ENCODE measurements around the gene KEAP1.

KEAP1 gene

DNA sequence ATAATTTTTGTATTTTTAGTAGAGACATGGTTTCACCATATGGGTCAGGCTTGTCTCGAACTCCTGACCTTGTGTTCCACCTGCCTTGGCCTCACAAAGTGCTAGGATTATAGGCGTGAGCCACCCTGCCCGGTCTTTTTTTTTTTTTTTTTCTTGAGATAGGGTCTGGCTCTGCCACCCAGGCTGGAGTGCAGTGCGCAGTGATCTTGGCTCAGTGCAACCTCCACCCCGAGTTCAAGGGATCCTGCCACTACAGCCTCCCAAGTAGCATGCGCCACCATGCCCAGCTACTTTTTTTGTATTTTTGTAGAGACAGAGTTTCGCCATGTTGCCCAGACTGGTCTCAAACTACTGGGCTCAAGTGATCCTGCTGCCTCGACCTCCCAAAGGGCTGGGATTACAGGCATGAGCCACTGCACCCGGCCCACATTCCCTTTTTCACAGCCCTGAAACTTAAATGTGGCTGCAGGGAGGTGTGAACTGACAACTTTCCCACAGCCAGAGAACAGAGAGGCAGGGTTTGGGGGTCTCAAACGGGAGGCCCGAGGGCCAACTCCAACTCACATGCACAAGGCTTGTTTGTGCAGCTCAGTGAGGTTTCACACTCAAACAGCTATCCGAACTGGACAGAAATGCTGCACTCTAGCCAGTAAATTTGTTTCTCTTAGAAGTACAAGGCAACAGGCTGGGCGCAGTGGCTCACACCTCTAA lies 18.5 kb upstream of the KEAP1 start:
- no peak for DNase-seq

DNA sequence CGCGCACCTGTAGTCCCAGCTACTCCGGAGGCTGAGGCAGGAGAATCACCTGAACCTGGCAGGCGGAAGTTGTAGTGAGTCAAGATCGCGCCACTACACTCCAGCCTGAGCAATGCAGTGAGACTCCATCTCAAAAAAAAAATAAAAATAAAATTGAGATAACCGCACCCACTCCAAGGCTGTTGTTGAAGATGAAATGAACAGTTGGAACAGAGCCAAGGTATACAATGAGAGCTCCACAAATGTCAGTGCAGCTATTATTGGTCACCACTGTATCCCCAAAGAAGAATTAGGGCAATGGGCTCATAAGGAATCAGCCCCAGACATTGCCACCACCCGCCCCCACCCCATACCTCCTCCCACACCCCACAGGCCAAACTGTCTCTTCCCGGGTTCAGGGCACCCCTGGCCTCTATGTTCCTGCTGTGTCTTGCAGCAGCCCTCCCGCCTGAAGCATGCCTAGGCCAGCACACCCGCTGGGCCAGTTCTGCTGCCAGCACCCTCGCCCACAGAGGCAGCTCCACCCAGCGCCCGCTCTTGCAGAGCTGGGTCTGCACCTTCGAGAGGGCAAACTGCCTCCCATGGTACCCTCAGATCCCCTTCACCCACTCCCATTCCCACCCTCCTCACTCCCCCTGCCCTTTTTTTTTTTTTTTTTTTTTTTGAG lies 17.6 kb upstream of the KEAP1 start:
- no peak for DNase-seq

DNA sequence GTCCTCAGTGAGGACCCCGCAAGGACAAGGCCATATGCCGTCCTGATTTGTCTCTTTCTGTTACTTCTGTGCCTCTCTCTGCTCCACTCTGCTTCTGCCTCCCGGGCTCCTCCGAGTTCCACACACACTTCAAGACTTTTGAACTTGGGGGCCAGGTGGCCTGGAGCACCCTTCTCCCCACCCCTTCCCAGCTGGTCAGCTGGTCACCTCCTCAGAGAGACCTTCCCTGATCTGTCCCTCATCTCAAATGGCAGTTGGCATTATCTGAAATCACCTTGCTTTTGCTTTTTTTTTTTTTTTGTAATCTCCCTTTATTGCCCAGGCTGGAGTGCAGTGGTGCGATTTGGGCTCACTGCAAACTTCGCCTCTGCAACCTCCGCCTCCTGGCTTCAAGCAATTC lies 16.3 kb upstream of the KEAP1 start:
- DNase-seq: no peak

DNA sequence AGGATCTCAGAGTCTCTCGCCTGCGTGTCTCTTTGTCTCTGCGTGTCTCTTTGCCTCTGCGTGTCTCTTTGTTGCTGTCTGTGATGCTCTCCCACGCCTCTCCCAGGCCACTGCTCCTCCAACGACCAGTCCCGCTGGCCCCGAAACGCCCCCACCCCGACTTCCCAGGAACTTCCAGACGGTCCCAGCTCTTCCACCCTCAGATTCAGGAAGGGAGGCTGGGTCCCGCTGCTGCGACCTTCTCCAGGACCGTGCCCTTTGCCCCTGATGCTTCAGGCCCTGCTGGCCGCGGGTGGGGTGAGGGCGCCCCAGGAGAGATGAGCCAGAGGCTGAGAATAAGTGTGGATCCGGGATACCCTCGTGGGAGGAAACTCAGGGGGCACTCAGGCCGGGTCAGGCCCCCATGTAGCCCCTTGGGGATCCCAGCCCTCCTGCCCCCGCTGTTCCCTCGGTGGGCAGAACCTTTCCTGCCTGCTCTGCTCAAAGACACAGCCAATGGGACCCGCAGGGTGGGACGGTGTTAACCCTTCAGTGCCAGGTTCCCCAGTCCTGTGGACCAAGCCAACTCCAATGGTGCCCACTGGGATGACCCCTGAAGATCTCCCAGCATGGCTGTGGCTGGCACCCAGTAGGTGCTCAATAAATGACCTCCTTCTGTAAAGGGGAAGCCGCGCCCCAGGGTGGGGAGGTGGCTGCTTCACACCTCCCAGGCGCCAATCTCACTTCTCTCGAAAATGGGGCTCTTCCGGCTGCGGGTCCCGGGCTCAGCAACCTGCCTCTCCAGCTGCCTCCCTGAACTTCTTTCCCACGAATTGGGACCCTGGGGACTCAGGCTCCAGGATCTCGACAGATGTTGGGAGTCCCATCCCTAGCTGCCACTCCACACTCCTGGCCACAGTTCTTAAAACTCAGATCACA lies 15.5 kb upstream of the KEAP1 start:
- no peak for DNase-seq

DNA sequence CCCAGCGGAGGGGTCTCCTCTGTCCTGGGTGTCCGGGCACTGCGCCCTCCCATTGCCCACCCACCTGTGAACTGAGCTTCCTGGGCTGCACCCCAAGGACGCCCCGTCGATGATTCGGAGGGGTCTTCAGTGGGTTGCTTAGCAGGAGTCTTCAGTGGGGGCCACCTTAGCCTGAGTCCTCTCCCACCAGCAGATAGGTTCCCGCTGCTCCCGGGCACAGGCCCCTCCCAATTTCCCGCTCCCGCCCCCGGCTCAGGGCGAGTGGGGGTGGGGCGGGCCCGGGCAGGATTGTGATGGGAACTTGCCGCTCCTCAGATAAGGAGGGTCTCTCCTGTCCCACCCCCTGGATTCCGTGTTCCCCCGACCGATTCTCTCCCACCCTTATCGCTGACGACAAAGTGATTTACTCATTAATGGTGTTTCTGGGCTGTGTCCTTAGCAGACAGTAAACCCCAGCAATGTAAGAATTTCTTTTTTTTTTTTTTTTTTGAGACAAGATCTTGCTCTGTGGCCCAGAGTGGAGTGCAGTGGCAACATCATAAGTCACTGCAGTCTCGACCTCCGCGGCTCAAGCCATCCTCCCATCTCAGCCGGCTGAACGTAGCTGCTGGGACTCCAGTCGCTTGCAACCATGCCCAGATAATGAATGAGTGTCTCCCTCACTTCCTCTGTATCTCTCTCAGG lies 14.7 kb upstream of the KEAP1 start:
- peak; percentile 35 for DNase-seq

DNA sequence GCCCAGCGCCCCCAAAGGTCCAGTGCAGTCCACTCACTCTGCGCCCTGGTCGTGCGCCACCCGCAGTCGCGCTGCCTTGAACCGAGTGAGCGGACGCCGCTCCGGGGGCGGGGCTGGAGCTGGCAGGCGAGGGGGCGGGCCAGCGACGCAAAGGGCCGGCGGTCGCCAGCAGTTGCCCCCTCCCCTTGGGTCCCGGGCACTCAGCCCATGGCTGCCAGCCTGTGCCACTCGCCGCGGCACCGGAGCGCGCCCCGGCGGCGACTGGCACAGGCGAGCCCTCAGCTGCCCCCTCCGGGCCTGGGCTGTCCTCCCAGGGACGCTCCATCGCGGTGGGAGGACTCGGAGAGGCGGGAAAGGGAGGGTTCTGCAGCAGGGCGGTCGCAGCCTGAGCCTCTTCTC lies 14.2 kb upstream of the KEAP1 start, which contains the start of gene S1PR5:
TSS of gene S1PR5 (minus strand) at position 87 of the 399 bp plus-strand sequence. CDS start 2,436 bp downstream, outside the sequence.
- DNase-seq: peak; percentile 29

DNA sequence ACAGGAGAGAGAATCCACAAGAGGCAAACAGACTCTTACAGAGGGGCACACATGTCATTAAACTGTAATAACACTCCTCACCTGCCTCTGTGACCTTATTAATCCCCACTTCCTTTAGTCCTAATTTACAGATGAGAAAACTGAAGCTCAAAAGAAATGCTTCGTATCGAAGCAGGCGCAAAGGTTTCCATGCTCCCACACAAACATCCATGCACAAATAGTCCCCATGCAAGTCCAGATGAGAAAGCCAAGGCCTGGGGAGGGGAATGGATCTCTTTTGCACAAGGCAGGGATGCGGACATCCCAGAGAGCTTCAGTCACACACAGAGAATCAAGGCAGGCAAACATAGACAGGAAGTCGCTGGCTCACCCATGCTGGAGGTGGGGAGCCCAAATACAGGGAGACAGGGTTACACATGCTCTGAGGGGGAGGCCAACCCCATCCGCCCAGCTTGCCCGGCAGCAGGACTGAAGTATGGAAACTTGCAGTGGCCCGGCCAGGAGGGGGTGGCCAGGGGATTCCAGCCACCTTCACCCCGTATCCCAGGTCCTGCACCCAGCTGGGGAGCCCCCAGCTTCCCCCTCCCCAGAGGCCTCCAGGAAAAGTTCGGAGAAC lies 13.6 kb upstream of the KEAP1 start:
- DNase-seq: no peak

DNA sequence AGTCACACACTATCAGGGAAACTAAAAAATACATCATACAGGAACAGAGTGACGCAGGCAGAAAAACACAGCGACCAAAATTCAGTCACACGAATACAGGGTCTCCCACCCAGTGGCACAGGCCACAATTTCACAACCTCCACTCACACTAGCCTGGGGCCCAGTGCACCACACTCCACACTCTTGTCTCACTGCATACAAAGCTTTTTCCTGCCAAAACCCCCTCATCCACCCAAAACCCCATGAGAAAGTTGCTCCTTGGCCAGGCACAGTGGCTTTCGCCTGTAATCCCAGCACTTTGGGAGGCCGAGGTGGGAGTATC lies 12.9 kb upstream of the KEAP1 start:
- no peak for DNase-seq

DNA sequence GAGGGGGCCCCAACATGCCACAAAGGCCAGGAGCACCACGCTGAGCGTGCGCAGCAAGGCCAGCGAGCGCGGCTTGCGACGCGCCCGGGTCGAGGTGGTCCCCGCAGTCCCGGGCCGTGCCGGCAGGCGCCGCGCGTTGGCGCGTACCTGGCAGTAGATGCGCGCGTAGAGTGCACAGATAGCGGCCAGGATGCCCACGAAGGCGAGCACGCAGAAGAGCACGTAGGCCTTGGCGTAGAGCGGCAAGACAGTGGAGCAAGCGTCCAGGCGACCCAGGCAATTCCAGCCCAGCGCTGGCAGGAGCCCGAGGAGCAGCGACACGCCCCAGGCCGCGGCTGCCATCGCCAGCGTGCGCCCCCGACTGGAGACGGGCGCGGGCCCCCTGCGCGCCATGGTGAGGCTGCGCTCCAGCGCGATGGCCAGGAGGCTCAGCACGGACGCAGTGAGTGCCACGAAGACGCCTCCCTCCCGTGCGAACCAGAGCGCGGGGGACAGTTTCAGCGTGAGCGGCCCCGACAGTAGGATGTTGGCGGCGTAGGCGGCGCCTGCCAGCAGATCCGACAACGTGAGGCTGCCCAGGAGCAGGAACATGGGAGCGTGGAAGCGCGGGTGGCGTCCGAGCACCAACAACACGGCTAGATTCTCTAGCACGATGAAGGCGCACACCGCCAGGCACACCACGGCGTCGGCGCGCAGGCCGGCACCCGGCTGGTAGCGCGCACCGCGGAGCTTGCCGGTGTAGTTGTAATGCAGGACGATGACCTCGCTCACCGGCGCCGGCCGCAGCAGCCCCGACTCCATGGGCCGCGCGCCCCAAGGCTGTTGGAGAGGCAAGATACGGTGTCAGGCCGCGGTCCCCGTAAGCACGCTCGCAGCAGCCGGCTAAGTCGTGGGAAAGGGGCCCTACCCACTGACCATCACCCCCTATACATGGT lies 11.3 kb upstream of the KEAP1 start:
- DNase-seq: peak; percentile 59

DNA sequence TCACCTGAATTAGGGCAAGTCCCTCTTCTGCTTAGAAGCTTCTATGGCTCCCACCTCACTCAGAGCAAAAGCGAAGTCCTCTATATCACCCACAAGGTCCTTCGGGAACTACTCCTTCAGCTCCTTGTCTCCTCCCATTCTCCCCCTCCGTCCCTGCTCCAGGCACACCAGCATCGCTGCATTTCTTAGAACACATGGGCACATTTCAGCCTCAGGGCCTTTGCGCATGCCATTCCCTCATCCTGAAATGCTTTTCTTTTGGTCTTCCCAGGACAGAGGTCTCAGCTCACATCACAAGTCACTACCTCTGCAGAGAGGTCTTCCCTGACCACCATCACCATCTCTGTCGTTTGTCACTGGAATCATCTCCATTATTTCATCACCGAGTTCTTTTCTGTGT lies 10.1 kb upstream of the KEAP1 start:
- no peak for DNase-seq

DNA sequence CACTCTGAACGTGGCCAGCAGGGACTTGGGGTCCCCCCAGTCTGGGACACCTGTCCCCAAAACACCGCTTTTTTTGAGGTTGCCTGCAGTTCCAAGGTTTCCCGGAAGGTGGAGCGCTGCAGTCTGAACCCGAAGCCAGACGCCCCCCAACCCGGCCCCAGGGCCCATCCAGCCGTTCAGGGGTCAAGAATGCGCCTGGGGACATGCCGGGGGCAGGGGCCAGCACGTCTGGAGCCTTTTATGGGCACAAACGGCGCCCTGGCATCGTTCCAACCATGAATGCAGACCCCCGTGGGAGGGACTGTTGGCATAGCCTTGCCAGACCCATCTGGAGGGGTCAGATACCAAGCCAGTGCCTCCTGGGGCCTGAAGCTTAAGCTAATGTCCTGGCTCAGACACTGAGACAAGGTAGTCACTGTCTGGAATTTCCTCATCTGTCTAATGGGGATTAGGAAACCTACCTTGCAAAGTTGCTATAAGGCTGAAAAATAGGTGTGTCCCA lies 7.2 kb upstream of the KEAP1 start:
- DNase-seq: peak; percentile 76

DNA sequence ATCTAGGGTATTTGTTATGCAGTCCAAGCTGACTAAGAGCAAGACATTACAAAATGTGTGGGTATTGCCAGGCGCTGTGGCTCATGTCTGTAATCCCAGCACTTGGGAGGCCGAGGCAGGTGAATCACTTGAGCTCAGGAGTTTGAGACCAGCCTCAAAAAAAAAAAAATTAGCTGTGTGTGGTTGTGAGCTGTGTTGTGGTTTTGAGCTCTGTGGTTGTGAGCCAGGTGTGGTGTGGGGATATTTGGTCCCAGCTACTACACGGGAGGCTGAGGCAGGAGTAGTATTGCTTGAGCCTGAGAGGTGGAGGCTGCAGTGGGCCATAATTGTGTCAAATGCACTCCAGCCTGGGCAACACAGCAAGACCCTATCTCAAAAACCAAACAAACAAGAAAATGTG lies 5.6 kb upstream of the KEAP1 start:
- no peak for DNase-seq

DNA sequence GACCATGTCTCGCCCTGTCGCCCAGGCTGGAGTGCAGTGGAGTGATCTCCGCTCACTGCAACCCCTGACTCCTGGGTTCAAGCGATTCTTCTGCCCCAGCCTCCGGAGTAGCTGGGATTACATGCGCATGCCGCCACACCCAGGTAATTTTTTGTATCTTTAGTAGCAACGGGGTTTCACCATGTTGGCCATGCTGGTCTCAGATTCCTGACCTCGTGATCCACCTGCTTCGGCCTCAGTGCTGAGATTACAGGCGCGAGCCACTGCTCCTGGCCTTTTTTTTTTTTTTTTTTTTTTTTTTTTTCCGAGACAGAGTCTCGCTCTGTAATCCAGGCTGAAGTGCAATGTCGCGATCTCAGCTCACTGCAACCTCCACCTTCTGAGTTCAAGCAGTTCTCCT lies 4.9 kb upstream of the KEAP1 start:
- DNase-seq: no peak

DNA sequence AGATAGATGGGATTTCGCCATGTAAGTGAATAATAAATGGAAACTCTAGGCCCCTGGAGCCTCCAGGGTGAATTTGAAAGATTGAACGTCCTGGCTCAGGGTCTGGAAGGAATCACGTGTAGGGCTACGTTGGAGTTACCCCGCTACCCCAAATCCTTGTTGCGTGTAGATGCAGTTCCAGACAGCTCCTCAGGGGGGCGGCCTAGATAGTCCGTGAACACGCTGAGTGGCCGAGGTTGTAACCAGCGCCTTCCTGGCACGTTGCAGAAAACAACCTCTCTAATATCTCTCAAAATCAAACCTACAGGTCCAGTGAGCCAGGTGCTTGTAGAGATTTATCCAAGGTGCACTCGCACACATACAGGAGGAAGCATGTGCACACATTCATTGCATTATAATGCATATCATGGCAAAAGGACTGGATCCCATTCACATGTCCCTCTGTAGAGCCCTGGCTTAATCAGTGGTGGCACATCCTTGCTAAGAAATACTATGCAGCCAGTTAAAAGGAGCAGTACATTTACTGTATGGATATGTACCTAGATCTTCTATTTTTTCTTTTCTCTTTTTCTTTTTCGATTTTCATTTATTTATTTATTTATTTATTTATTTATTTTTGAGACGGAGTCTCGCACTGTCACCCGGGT lies 2.5 kb upstream of the KEAP1 start:
- DNase-seq: peak; percentile 83

DNA sequence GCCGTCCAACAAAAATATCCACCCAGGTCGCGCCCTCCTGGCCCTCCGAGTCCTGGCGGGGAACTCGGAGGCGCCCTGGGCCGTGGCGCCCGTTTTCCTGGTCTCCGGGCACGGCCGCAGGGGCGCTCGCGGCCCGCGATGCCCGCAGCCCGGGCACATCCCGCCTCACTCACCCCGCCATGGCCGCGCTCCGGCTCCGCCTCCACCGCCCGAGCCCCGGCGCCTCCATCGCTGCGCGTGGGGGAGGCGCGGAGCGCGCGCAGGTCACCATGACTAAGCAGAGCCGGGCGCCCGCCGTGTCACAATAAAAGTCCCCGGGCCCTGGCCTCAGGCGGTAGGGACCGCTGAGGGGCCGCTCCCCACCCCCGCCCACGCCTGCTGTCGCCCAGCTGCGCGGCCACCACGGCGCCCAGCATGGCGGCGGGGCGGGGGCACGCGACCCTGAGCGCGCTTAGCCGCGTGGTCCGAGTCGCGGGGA lies 593 bp downstream of the KEAP1 start:
- peak; percentile 89 for DNase-seq

DNA sequence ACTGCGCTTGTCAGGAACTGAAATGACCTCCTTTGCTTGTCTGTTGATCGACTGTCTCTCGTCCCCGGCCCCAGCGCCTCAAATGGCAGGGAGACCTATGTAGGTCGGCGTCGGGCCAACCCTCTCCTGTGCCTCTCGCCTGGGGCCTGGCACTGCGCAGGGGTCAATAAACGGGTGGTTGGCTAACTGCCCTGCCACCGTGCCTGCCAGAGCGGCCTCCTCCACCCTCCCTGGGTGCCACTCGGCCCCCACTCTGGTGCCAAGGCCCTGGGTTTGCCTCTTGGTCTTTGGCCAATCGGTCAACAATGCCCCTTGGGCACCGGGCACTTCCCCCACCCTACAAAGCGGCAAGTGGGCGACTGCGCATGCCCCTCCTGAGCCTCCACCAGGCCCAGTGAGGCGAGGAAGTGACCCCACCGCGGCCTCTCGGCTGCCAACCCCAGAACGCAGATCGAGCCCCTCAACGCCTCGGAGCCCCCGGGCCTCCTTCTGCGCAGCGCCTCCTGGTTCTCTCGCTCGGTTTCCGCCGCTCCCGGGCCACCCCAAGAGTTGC lies 1.1 kb downstream of the KEAP1 start:
- DNase-seq: peak; percentile 38

DNA sequence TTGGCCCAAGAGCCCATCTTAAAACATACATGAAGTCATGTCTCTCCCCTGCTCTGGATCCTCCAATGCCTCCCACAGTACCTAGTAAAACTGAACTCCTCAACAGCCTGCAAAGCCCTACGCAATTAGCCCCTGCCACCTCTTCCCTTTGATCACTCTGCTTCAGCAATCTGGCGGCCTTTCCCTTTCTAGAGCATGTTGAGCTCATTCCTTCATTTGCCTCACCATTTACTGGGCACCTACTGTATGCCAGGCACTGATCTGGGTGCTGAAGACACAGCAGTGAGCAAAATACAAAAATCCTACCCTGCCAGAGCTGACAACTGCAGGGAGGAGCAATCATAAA lies 2.9 kb downstream of the KEAP1 start:
- DNase-seq: no peak

DNA sequence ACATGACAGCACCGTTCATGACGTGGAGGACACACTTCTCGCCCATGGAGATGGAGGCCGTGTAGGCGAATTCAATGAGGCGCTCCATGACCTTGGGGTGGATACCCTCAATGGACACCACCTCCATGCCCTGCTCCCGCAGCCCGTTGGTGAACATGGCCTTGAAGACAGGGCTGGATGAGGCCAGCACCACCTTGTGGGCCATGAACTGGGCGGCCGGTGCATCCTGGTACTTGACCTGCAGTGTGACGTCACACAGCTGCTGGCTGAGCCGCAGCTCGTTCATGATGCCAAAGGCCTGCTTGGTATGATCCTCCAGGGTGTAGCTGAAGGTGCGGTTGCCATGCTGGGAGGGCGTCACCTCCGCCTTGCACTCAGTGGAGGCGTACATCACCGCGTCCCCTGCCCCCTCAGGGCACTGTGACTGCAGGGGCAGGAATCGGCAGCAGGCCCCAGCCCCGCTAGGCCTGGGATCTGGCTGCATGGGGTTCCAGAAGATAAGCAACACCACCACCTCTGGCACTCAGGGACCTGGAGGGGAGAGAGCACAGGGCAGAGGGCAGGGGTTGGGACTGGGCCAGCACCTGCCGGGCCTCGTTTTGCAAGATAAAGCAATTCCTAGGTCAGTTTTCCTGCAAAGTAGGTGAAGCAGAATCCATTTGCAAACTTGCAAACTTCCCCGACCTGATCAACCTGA lies 3.5 kb downstream of the KEAP1 start:
- no peak for DNase-seq

DNA sequence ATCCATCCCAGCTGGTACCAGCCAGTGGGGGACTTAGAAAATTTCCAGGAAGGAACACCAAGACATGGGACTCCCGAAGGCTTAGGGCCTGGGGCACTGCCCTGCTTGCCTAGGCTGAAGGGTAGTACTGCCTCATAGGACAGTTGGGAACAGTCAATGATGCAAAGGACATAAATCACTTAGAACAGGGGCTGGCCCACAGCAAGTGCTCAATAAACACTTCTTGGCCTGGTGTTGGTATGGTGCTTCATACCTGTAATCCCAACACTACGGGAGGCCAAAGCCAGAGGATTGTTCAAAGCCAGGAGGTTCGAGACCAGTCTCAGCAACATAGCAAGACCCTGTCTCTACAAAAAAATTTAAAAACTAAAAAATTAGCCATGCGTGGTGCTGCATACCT lies 5.8 kb downstream of the KEAP1 start:
- DNase-seq: no peak

Data from activated T-cell treated with anti-CD3 and anti-CD28 coated beads, Interleukin-2, amount 50 U/mL, for 1 hour (primary cell).